Thyroid gland (tissue), 4 donors: ENCODE measurements around the gene TACR2.

Experiments used
- CTCF ChIP-seq, 6 experiments: fragments of 200-600 bp in 3 of 6; fragments of 450-650 bp in 3 of 6; sonication (generic) in 3 of 6; IDR thresholded peaks; one replicate each; pipeline ENCODE4 v1.5.1; 2016 to 2019; ENCODE audit warnings: antibody characterized with exemption in 6 of 6, mild to moderate bottlenecking in 2 of 6, inconsistent platforms in 1 of 6, moderate library complexity in 1 of 6
- POLR2A ChIP-seq, 2 donors: fragments of 450-650 bp; IDR thresholded peaks; one replicate each; pipeline ENCODE4 v1.6.1; 2017; ENCODE audit warnings: antibody characterized with exemption in 2 of 2, mild to moderate bottlenecking in 2 of 2, moderate library complexity in 1 of 2

GRCh38 chr10:69392481-69393000 is 24.2 kb downstream of the TACR2 start:
- no peak for TF ChIP-seq POLR2A (IDR thresholded peaks at IDR 0.05)
- TF ChIP-seq CTCF (IDR thresholded peaks at IDR 0.05), result peak; percentile 94 to 99 (median 97)
